GM04503 (cell line): Measurements from ENCODE around the gene OGFOD3.
"Not testable (repeated sequence)": the region's sequence is repeated elsewhere in the genome, so short reads cannot be mapped to it uniquely, and the experiment has no call there.

Experiments
- DNase-seq: peaks from one replicate; pipeline ENCODE4 v3.0.0-alpha.2; 2012; ENCODE audit warnings: low read depth

Gene OGFOD3

GRCh38 chr17:82351713-82352488, 66.5 kb downstream of the OGFOD3 start:
- DNase-seq: no peak

GRCh38 chr17:82351254-82351712, 67.1 kb downstream of the OGFOD3 start:
- DNase-seq: no peak

- no peak for DNase-seq
Measured at GRCh38 chr17:82350182-82351030, 68.0 kb downstream of the OGFOD3 start.

GRCh38 chr17:82349287-82349701, 69.1 kb downstream of the OGFOD3 start:
- DNase-seq: no peak

- DNase-seq: no peak
Measured at GRCh38 chr17:82348866-82349265, 69.5 kb downstream of the OGFOD3 start.

GRCh38 chr17:82348434-82348833, 70.0 kb downstream of the OGFOD3 start:
- no peak for DNase-seq

GRCh38 chr17:82347994-82348393, 70.4 kb downstream of the OGFOD3 start:
- DNase-seq: not testable (repeated sequence)

GRCh38 chr17:82346342-82347300, 71.8 kb downstream of the OGFOD3 start:
- no peak for DNase-seq

- no peak for DNase-seq
Measured at GRCh38 chr17:82345151-82345976, 73.0 kb downstream of the OGFOD3 start.

GRCh38 chr17:82344175-82344907, 74.0 kb downstream of the OGFOD3 start:
- no peak for DNase-seq

GRCh38 chr17:82343560-82343959, 74.8 kb downstream of the OGFOD3 start:
- no peak for DNase-seq

- no peak for DNase-seq
Measured at GRCh38 chr17:82342361-82343079, 75.9 kb downstream of the OGFOD3 start.

GRCh38 chr17:82339634-82340580, 78.5 kb downstream of the OGFOD3 start:
- DNase-seq: no peak
